Measurements from ENCODE around the gene APEX1.

The APEX1 gene

GRCh38 chr14:20478894-20479293, 23.9 kb downstream of the APEX1 start:
- H3K4me2 ChIP-seq (ENCODE audit: insufficient read depth, low read length) = no peak overlapping the region
- no peak overlapping the region for H3K9ac ChIP-seq (ENCODE audit: low read depth, low read length)
- peaks cover 26% of the 10 kb centered on the region for H3K4me1 ChIP-seq (ENCODE audit: insufficient read depth, low read length)
- ATAC-seq (ENCODE audit: insufficient read depth, low read depth) = no peak
- H3K27me3 ChIP-seq (ENCODE audit: insufficient read depth, low read length, poor library complexity) = no peaks in the 10 kb centered on the region
- H2AFZ ChIP-seq (ENCODE audit: low read depth, low read length) = no peak overlapping the region
- 0 out of 2 replicates have a peak, but pooled peaks cover 2% of the 10 kb centered on the region for H3K79me2 ChIP-seq (ENCODE audit: insufficient read depth, low read length)
- no peak overlapping the region for H3K4me3 ChIP-seq (ENCODE audit: low read depth in 1 of 2, low read length in 2 of 2)
- peaks cover 6% of the 10 kb centered on the region; the same call in 1 of the 2 replicates for H4K20me1 ChIP-seq (ENCODE audit: insufficient read depth, low read length)
- H3K9me3 ChIP-seq (ENCODE audit: insufficient read depth, low read length, severe bottlenecking) = no peaks in the 10 kb centered on the region
- no peak for TF ChIP-seq EZH2 (IDR thresholded peaks at IDR 0.05; ENCODE audit: borderline replicate concordance, low read depth, low read length, severe bottlenecking)
- no peak for TF ChIP-seq CTCF (IDR thresholded peaks at IDR 0.05; ENCODE audit: borderline replicate concordance, extremely low read depth, low read length, poor library complexity, severe bottlenecking)
- DNase-seq = no peak
- H3K27ac ChIP-seq (ENCODE audit: low read length) = no peak overlapping the region
- H3K36me3 ChIP-seq (ENCODE audit: insufficient read depth, low read length) = peaks cover 51% of the 10 kb centered on the region

- H4K20me1 ChIP-seq (ENCODE audit: insufficient read depth, low read length) = no peaks in the 10 kb centered on the region
- no peak overlapping the region for H3K4me2 ChIP-seq (ENCODE audit: insufficient read depth, low read length)
- H3K4me1 ChIP-seq (ENCODE audit: insufficient read depth, low read length) = peaks cover 20% of the 10 kb centered on the region
- ATAC-seq (ENCODE audit: insufficient read depth, low read depth) (no peak), DNase-seq (no peak)
- no peaks in the 10 kb centered on the region for H3K79me2 ChIP-seq (ENCODE audit: insufficient read depth, low read length)
- H3K9ac ChIP-seq (ENCODE audit: low read depth, low read length) = no peak overlapping the region
- no peak overlapping the region for H2AFZ ChIP-seq (ENCODE audit: low read depth, low read length)
- TF ChIP-seq CTCF (IDR thresholded peaks at IDR 0.05; ENCODE audit: borderline replicate concordance, extremely low read depth, low read length, poor library complexity, severe bottlenecking) (no peak), EZH2 (IDR thresholded peaks at IDR 0.05; ENCODE audit: borderline replicate concordance, low read depth, low read length, severe bottlenecking) (no peak)
- no peak overlapping the region for H3K27ac ChIP-seq (ENCODE audit: low read length)
- H3K4me3 ChIP-seq (ENCODE audit: low read depth in 1 of 2, low read length in 2 of 2) = no peak overlapping the region
- no peaks in the 10 kb centered on the region for H3K27me3 ChIP-seq (ENCODE audit: insufficient read depth, low read length, poor library complexity)
- no peaks in the 10 kb centered on the region for H3K9me3 ChIP-seq (ENCODE audit: insufficient read depth, low read length, severe bottlenecking)
- H3K36me3 ChIP-seq (ENCODE audit: insufficient read depth, low read length) = peaks cover 16% of the 10 kb centered on the region
Observed at GRCh38 chr14:20482382-20482781, 27.4 kb downstream of the APEX1 start.

- no peaks in the 10 kb centered on the region for H4K20me1 ChIP-seq (ENCODE audit: insufficient read depth, low read length)
- no peak for TF ChIP-seq CTCF (IDR thresholded peaks at IDR 0.05; ENCODE audit: borderline replicate concordance, extremely low read depth, low read length, poor library complexity, severe bottlenecking)
- TF ChIP-seq EZH2 (IDR thresholded peaks at IDR 0.05; ENCODE audit: borderline replicate concordance, low read depth, low read length, severe bottlenecking) = no peak
Observed at GRCh38 chr14:20485900-20486299, 30.9 kb downstream of the APEX1 start.

More at GRCh38 chr14:20485900-20486299, 30.9 kb downstream of the APEX1 start:
- Histone ChIP-seq H2AFZ (ENCODE audit: low read depth, low read length) (no peak overlapping the region), H3K4me3 (ENCODE audit: low read depth in 1 of 2, low read length in 2 of 2) (no peak overlapping the region), H3K4me1 (ENCODE audit: insufficient read depth, low read length) (peaks cover 11% of the 10 kb centered on the region), H3K27me3 (ENCODE audit: insufficient read depth, low read length, poor library complexity) (no peaks in the 10 kb centered on the region), H3K27ac (ENCODE audit: low read length) (no peak overlapping the region), H3K9me3 (ENCODE audit: insufficient read depth, low read length, severe bottlenecking) (no peaks in the 10 kb centered on the region), H3K9ac (ENCODE audit: low read depth, low read length) (no peak overlapping the region), H3K79me2 (ENCODE audit: insufficient read depth, low read length) (no peaks in the 10 kb centered on the region), H3K4me2 (ENCODE audit: insufficient read depth, low read length) (no peak overlapping the region), H3K36me3 (ENCODE audit: insufficient read depth, low read length) (no peaks in the 10 kb centered on the region)
- ATAC-seq (ENCODE audit: insufficient read depth, low read depth) = no peak
- no peak for DNase-seq
